A549 (cell line): ENCODE data around the gene TTC7B. TPM values are rescaled to one million over a fixed set of nuclear protein-coding genes. Genes with fewer than 3 reads are reported as not detected.

Experiments used
- ATAC-seq, 2 experiments: fragments of 200-7000 bp in 1 of 2; fragments of >200 bp in 1 of 2; cut with Nextera tagmentation in 1 of 2; cut with Tn5 transposase in 1 of 2; 3 replicates each; pipeline versions ENCODE4 v1.8.0 to v1.9.1; 2018 to 2020; ENCODE audit warnings: mild to moderate bottlenecking in 1 of 2, moderate library complexity in 1 of 2
- CTCF ChIA-PET: fragments of 300-600 bp; sonication (Branson Sonifier 250); formaldehyde crosslinking; extraction: SDS; loops from one replicate; lab custom pipeline; 2021; ENCODE audit warnings: antibody characterized with exemption, inconsistent platforms; lab: Yijun Ruan, JAX
- POLR2A ChIA-PET: fragments of 350-600 bp; formaldehyde crosslinking; extraction: SDS; loops from one replicate; lab custom pipeline; 2021; ENCODE audit warnings: antibody characterized with exemption, inconsistent platforms; lab: Yijun Ruan, JAX
- DNase-seq, 2 experiments: peaks; one replicate each; pipeline versions ENCODE4 v3.0.0 to v3.0.0-alpha.2; 2011 to 2016; ENCODE audit warnings: low read depth in 1 of 2, low spot score in 1 of 2
- FAIRE-seq: peaks from 2 replicates; lab custom pipeline; 2011; peaks lifted over from hg19 to GRCh38; lab: Jason Lieb, UNC
- H3K27ac ChIP-seq, 2 experiments: fragments of >200 bp; sonication (Bioruptor Twin); formaldehyde crosslinking; 3 replicates each; pipeline ENCODE4 v1.5.1; 2016 to 2017
- H3K4me1 ChIP-seq: fragments of >200 bp; sonication (Bioruptor Twin); formaldehyde crosslinking; 3 replicates; pipeline ENCODE4 v1.6.1; 2016
- H3K4me2 ChIP-seq: fragments of >200 bp; sonication (Bioruptor Twin); formaldehyde crosslinking; 3 replicates; pipeline ENCODE4 v1.6.1; 2016
- H3K4me3 ChIP-seq: fragments of >200 bp; sonication (Bioruptor Twin); formaldehyde crosslinking; 3 replicates; pipeline ENCODE4 v1.5.1; 2016
- H3K9me3 ChIP-seq: fragments of >200 bp; sonication (Bioruptor Twin); formaldehyde crosslinking; 3 replicates; pipeline ENCODE4 v1.6.1; 2016
- CBX2 ChIP-seq: fragments of 200-600 bp; sonication (generic); IDR thresholded peaks from 2 replicates; pipeline ENCODE4 v1.6.1; 2016; ENCODE audit warnings: low read depth, mild to moderate bottlenecking, borderline replicate concordance
- CHD2 ChIP-seq: fragments of 150-350 bp; IDR thresholded peaks from 2 replicates; pipeline ENCODE4 v1.6.1; 2014; ENCODE audit warnings: low read length; ENCODE audit not compliant: partially characterized antibody
- CHD4 ChIP-seq: fragments of 200-600 bp; sonication (generic); IDR thresholded peaks from 2 replicates; pipeline ENCODE4 v1.6.1; 2016; ENCODE audit warnings: antibody characterized with exemption, mild to moderate bottlenecking, borderline replicate concordance
- ELK1 ChIP-seq: fragments of 150-350 bp; IDR thresholded peaks from 2 replicates; pipeline ENCODE4 v1.6.1; 2014; ENCODE audit warnings: low read depth, mild to moderate bottlenecking, low read length
- EP300 ChIP-seq, 2 experiments: fragments of >200 bp; sonication (Bioruptor Twin); formaldehyde crosslinking; IDR thresholded peaks; 2 replicates in 1 of 2; 3 replicates in 1 of 2; pipeline ENCODE4 v1.6.1; 2016 to 2017
- GATA3 ChIP-seq: IDR thresholded peaks from 2 replicates; pipeline ENCODE4 v1.6.1; 2012; ENCODE audit warnings: borderline replicate concordance
- HOXB13 ChIP-seq: fragments of 250-450 bp; sonication (Bioruptor Pico); IDR thresholded peaks from 2 replicates; pipeline ENCODE4 v1.5.0; 2020; ENCODE audit warnings: low read depth, mild to moderate bottlenecking, moderate library complexity
- JUN ChIP-seq, 2 experiments: fragments of >200 bp; sonication (Bioruptor Twin); formaldehyde crosslinking; IDR thresholded peaks; 2 replicates in 1 of 2; 3 replicates in 1 of 2; pipeline ENCODE4 v1.6.1; 2016 to 2017
- KDM1A ChIP-seq: fragments of 200-600 bp; sonication (generic); IDR thresholded peaks from 2 replicates; pipeline ENCODE4 v1.6.1; 2016; ENCODE audit warnings: low read depth, mild to moderate bottlenecking
- KDM5A ChIP-seq: fragments of 200-600 bp; sonication (generic); IDR thresholded peaks from 2 replicates; pipeline ENCODE4 v1.6.1; 2016; ENCODE audit warnings: antibody characterized with exemption, mild to moderate bottlenecking
- NFE2L2 ChIP-seq: fragments of 150-350 bp; conservative IDR thresholded peaks from 2 replicates; pipeline ENCODE4 v1.6.1; 2014; ENCODE audit warnings: low read length
- NPAS2 ChIP-seq: fragments of 250-450 bp; sonication (Bioruptor Pico); IDR thresholded peaks from 2 replicates; pipeline ENCODE4 v1.8.0; 2022; ENCODE audit warnings: mild to moderate bottlenecking, moderate library complexity, borderline replicate concordance
- NR3C1 ChIP-seq: fragments of >200 bp; sonication (Bioruptor Twin); formaldehyde crosslinking; IDR thresholded peaks from 3 replicates; pipeline ENCODE4 v1.6.1; 2017
- POLR2A ChIP-seq: IDR thresholded peaks from 2 replicates; pipeline ENCODE4 v1.6.1; 2012; ENCODE audit warnings: mild to moderate bottlenecking, low read length
- SMC3 ChIP-seq: fragments of >200 bp; sonication (Bioruptor Twin); formaldehyde crosslinking; IDR thresholded peaks from 3 replicates; pipeline ENCODE4 v1.6.1; 2018; ENCODE audit warnings: inconsistent platforms
- SREBF2 ChIP-seq: fragments of 450-650 bp; IDR thresholded peaks from 2 replicates; pipeline ENCODE4 v1.6.1; 2014; ENCODE audit warnings: mild to moderate bottlenecking, moderate library complexity
- USF2 ChIP-seq: fragments of 450-650 bp; IDR thresholded peaks from 2 replicates; pipeline ENCODE4 v1.6.1; 2014; ENCODE audit warnings: antibody characterized with exemption
- ZFP36 ChIP-seq: fragments of 450-650 bp; IDR thresholded peaks from 2 replicates; pipeline ENCODE4 v1.6.1; 2014; ENCODE audit warnings: borderline replicate concordance; ENCODE audit not compliant: partially characterized antibody
- ZSCAN20 ChIP-seq: fragments of 250-450 bp; sonication (Bioruptor Pico); IDR thresholded peaks from 2 replicates; pipeline ENCODE4 v1.8.0; 2022; ENCODE audit warnings: mild to moderate bottlenecking, moderate library complexity
- WGBS: methylation state at CpG from one replicate; pipeline ENCODE4 v1.1.6; 2017; ENCODE audit errors: missing lambda C conversion rate; 5-methylcytosine and 5-hydroxymethylcytosine counted together
- polyA plus RNA-seq, 4 experiments: library from polyadenylated mRNA; depleted of rRNA in 3 of 4; stranded (reverse); fragments of >200 nt; fragmentation: RNase III in 1 of 4; extraction: RNeasy Plus Mini Kit Qiagen cat#74134 plus additional on column Dnase treatment in 1 of 4; gene quantifications; 2 replicates in 3 of 4; 3 replicates in 1 of 4; pipeline ENCODE4 v1.2.3, GENCODE V29; 2011 to 2017
- TF ChIP-seq, protein P1 (sequence below): fragments of >200 bp; sonication (Bioruptor Twin); formaldehyde crosslinking; IDR thresholded peaks from 2 replicates; pipeline ENCODE4 v1.6.1; 2016

Gene TTC7B
- polyA plus RNA-seq, 2 of the 4 experiments (the other 2 are of a cell fraction) = 16.6 to 28.0 TPM

DNA sequence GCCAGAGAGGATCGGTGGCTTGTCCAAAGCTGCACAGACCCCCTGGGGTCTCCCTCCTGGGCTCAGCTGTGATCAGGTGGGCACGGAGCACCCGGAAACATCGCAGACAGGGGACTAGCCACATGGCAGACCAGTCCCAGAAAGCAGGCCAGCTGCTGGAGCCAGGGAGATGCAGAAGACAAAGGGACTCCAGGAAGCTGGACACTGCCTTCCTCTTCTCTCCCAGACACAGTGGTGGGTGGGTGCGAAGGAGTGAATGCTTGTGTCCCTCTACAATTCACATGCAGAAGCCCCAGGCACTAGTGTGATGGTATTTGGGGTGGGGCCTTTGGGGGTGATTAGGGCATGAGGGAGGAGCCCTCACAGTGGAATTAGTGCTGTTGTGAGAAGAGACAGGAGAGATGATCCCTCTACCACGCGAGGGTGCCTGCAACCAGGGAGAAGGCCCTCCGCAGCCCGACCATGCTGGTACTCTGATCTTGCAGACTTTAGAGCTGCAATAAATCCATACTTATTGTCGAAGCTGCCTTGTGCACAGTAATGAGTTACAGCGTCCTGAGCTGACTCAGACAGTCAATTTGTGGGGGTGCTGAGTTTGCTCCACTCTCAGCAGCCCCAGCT, 324.2 kb downstream of the TTC7B start (continued):
- TF ChIP-seq POLR2A = no peak
- no peak for TF ChIP-seq ELK1
- no peak for TF ChIP-seq CHD2
- no peak for TF ChIP-seq ZFP36
- TF ChIP-seq, all 56 proteins: peak for 0

DNA sequence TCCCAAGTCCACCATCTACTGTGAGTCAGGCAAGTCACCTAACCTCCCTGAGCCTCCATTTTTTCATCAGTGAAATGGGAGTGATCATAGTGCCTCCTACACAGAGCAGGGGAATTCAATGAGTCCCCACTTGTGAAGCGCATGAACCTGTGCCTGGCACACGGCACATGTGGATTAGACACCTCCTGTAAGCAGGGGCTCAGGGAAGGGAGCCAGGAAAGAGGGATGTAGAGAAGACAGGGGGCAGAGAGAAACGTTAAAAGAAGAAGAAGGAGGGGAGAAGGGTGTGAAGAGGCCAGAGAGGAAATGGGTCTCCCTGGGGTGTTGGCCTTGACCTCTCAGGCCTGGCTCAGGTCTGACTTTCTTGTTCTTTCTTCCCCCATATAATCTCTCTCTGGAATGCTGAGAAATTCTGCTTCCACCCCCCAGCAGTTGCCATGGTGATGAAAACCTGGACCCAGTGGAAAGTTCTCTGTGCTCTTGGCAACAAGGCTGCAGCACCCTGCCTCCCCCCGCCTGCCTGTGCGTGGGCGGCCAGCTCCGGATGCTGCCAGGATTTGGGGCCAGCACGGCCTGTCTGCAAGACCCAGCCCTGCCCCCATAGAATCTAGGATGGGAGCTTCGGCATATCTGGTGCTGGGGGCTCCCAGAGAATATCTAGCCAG, 324.9 kb downstream of the TTC7B start:
- Histone ChIP-seq H3K27ac (no peak overlapping the region), H3K4me1 (no peaks in the 10 kb centered on the region), H3K4me3 (no peak overlapping the region), H3K9me3 (no peaks in the 10 kb centered on the region), H3K4me2 (no peak overlapping the region)
- POLR2A ChIA-PET = no interaction called here
- CTCF ChIA-PET = interaction anchor here (0.9 kb wide), 1 partner anchor 257 kb away, joined by 3 read pairs; no protein-coding TSS in a partner anchor
- ATAC-seq = no peak
- DNase-seq = no peak
- WGBS = 61% methylated on average over 9 of the region's 9 CpGs
- no peak for FAIRE-seq
- TF ChIP-seq NR3C1 = no peak
- no peak for TF ChIP-seq KDM5A
- TF ChIP-seq, protein P1, sequence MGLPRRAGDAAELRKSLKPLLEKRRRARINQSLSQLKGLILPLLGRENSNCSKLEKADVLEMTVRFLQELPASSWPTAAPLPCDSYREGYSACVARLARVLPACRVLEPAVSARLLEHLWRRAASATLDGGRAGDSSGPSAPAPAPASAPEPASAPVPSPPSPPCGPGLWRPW = no peak
- TF ChIP-seq JUN (IDR thresholded peaks at IDR 0.05) = no peak
- TF ChIP-seq KDM1A = no peak
- no peak for TF ChIP-seq GATA3

DNA sequence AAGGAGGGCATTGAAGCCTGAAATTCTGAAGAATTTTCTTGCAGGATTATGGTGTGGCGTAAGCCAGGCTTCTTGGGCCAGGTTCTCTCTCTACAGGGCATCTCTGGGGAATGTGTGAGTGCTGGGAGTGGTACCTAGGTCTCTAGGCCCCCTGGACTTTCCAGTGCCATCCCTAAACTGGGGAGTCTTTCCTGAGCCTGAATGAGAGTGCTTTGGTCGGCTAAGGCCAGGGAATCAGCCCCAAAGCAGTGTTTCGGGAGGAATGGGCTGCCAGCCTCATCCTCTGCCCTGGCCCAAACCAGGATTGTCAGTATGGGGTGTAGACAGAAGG, 325.5 kb downstream of the TTC7B start:
- H3K4me2 ChIP-seq = no peak overlapping the region
- ATAC-seq (no peak), DNase-seq (no peak), FAIRE-seq (no peak)
- CTCF ChIA-PET = no interaction called here
- no peak overlapping the region for H3K4me3 ChIP-seq
- POLR2A ChIA-PET = no interaction called here
- H3K9me3 ChIP-seq = no peaks in the 10 kb centered on the region
- no peak overlapping the region for H3K27ac ChIP-seq
- WGBS = 86% methylated on average over 2 of the region's 3 CpGs
- H3K4me1 ChIP-seq = no peaks in the 10 kb centered on the region
- no peak for TF ChIP-seq SREBF2
- no peak for TF ChIP-seq ELK1
- TF ChIP-seq CHD4 = no peak
- TF ChIP-seq USF2 = no peak
- no peak for TF ChIP-seq SMC3
- TF ChIP-seq HOXB13 (CRISPR knock-in tag) = no peak

- H3K4me1 ChIP-seq = no peaks in the 10 kb centered on the region
- H3K9me3 ChIP-seq = no peaks in the 10 kb centered on the region
- peak in 1 of 2 experiments; percentile 59; a peak in 3 of 6 replicates for ATAC-seq
- H3K27ac ChIP-seq = no peak overlapping the region
- 49% methylated on average over 8 of the region's 8 CpGs for WGBS
- TF ChIP-seq ZSCAN20 (no peak), CBX2 (no peak), NFE2L2 (no peak), NPAS2 (CRISPR knock-in tag) (no peak), EP300 (IDR thresholded peaks at IDR 0.05) (no peak)
- TF ChIP-seq, all 56 proteins: peak for 0
- FAIRE-seq = no peak
- DNase-seq = no peak
- Histone ChIP-seq H3K4me3 (no peak overlapping the region), H3K4me2 (no peak overlapping the region)
- ChIA-PET POLR2A (no interaction called here), CTCF (no interaction called here)
These were observed 326.1 kb downstream of the TTC7B start for GRCh38 chr14:90489916-90490719.
